KG1 (cell line): ENCODE measurements around the gene KCNK6.

Source experiments
- DNase-seq: peaks from one replicate; lab custom pipeline; 2025; lab: John Stamatoyannopoulos, UW

Gene KCNK6

GRCh38 chr19:38319421-38320258, at the start of gene KCNK6:
Gene KCNK6, plus strand, starts transcription at chr19:38319845. Its CDS starts 106 bp downstream, at chr19:38319951.
- DNase-seq, result no peak

- DNase-seq, result no peak
Observed at GRCh38 chr19:38270587-38271167, 49.0 kb upstream of the KCNK6 start.

- no peak for DNase-seq
Observed at GRCh38 chr19:38273499-38273898, 46.1 kb upstream of the KCNK6 start.

GRCh38 chr19:38274739-38275138, 44.9 kb upstream of the KCNK6 start:
- no peak for DNase-seq

GRCh38 chr19:38276942-38277517, 42.6 kb upstream of the KCNK6 start:
- no peak for DNase-seq

GRCh38 chr19:38277549-38277948, 42.1 kb upstream of the KCNK6 start:
- no peak for DNase-seq

GRCh38 chr19:38277969-38278680, 41.5 kb upstream of the KCNK6 start:
- DNase-seq, result no peak

- no peak for DNase-seq
Observed at GRCh38 chr19:38278751-38279150, 40.9 kb upstream of the KCNK6 start.

- DNase-seq, result no peak
Observed at GRCh38 chr19:38280030-38280921, 39.4 kb upstream of the KCNK6 start.

GRCh38 chr19:38281811-38282566, 37.7 kb upstream of the KCNK6 start:
- no peak for DNase-seq

GRCh38 chr19:38283271-38283670, 36.4 kb upstream of the KCNK6 start:
- no peak for DNase-seq

- no peak for DNase-seq
Observed at GRCh38 chr19:38284422-38284821, 35.2 kb upstream of the KCNK6 start.

GRCh38 chr19:38285567-38285966, 34.1 kb upstream of the KCNK6 start:
- DNase-seq, result no peak

GRCh38 chr19:38287604-38288003, 32.0 kb upstream of the KCNK6 start:
- DNase-seq, result no peak

- DNase-seq, result no peak
Observed at GRCh38 chr19:38288123-38288855, 31.4 kb upstream of the KCNK6 start.

- DNase-seq, result no peak
Observed at GRCh38 chr19:38289955-38290354, 29.7 kb upstream of the KCNK6 start.

- DNase-seq, result no peak
Observed at GRCh38 chr19:38290631-38291147, 29.0 kb upstream of the KCNK6 start.

GRCh38 chr19:38291855-38292254, 27.8 kb upstream of the KCNK6 start:
- DNase-seq, result no peak

GRCh38 chr19:38293281-38293680, 26.4 kb upstream of the KCNK6 start:
- no peak for DNase-seq

- DNase-seq, result no peak
Observed at GRCh38 chr19:38294090-38294489, 25.6 kb upstream of the KCNK6 start.
